Measurements from ENCODE around the gene DDN. TPM values are rescaled to one million over a fixed set of nuclear protein-coding genes. Genes with fewer than 3 reads are reported as not detected.

Gene DDN
- polyA plus RNA-seq, 1 of the 3 experiments (the other 2 are of a cell fraction): 0.20 TPM

- TF ChIP-seq CTCF (IDR thresholded peaks at IDR 0.05) (peak; percentile 61), NFIC (IDR thresholded peaks at IDR 0.05; ENCODE audit: borderline replicate concordance) (no peak), JUND (IDR thresholded peaks at IDR 0.05) (no peak), SMC3 (IDR thresholded peaks at IDR 0.05; ENCODE audit: low read depth, low read length) (peak; percentile 37), RAD21 (IDR thresholded peaks at IDR 0.05; ENCODE audit: low read length) (peak; percentile 39), EZH2phosphoT487 (IDR thresholded peaks at IDR 0.05; ENCODE audit: borderline replicate concordance, low read depth) (no peak), USF2 (IDR thresholded peaks at IDR 0.05; ENCODE audit: borderline replicate concordance, low read depth, low read length) (no peak), MXI1 (IDR thresholded peaks at IDR 0.05; ENCODE audit: low read depth, low read length) (no peak)
- H3K79me2 ChIP-seq (ENCODE audit: insufficient read depth): no peaks in the 10 kb centered on the region
- peak; percentile 82 for DNase-seq
- ChIA-PET POLR2A (interaction anchor here (0.6 kb wide), 1 partner anchor 51 kb away, joined by 3 read pairs; no protein-coding TSS in a partner anchor), CTCF (interaction anchor here (0.6 to 33.0 kb wide), 21 partner anchors 9 to 181 kb away, joined by 3 to 935 read pairs (median 5); partner anchors contain the start of genes DDX23, PRKAG1, RND1 and WNT1)
- H2AFZ ChIP-seq (ENCODE audit: low read depth): no peak overlapping the region
- H3F3A ChIP-seq (replicated peaks; ENCODE audit: insufficient read depth): peaks cover 10% of the 10 kb centered on the region
- peak overlapping the region; percentile 23 to 44; a peak in 3 of 4 replicates for H3K4me3 ChIP-seq (ENCODE audit: low read depth in 2 of 2, low read length in 1 of 2)
- peaks cover 5 to 8% of the 10 kb centered on the region in 2 experiments for H3K36me3 ChIP-seq (replicated peaks in 1 of 2; ENCODE audit: control insufficient read depth in 1 of 2, insufficient read depth in 2 of 2, low read length in 1 of 2)
- 57% methylated on average over 43 of the region's 71 CpGs for WGBS (ENCODE audit: low lambda C conversion rate)
- peaks cover 11 to 19% of the 10 kb centered on the region in 2 experiments; a peak in 3 of 4 replicates for H3K4me1 ChIP-seq (ENCODE audit: control insufficient read depth in 1 of 2, insufficient read depth in 2 of 2, low read depth in 1 of 2, low read length in 1 of 2)
- H3K9me3 ChIP-seq: no peaks in the 10 kb centered on the region
- H3K27me3 ChIP-seq (ENCODE audit: insufficient read depth): no peaks in the 10 kb centered on the region
- H3K27ac ChIP-seq (ENCODE audit: low read depth in 2 of 2, low read length in 1 of 2): no peak overlapping the region
- no peaks in the 10 kb centered on the region for H4K20me1 ChIP-seq (ENCODE audit: insufficient read depth)
- no peak overlapping the region for H3K9ac ChIP-seq
- no peak overlapping the region for H3K4me2 ChIP-seq
- H3K9me2 ChIP-seq: no peaks in the 10 kb centered on the region
Observed at GRCh38 chr12:48996794-48997718, 2.1 kb downstream of the DDN start.

- Histone ChIP-seq H3K27me3 (ENCODE audit: insufficient read depth) (no peaks in the 10 kb centered on the region; the same call in 1 of the 2 replicates), H3K9ac (no peak overlapping the region), H3K4me1 (ENCODE audit: control insufficient read depth in 1 of 2, insufficient read depth in 2 of 2, low read depth in 1 of 2, low read length in 1 of 2) (peaks cover 9 to 17% of the 10 kb centered on the region in 2 experiments; a peak in 3 of 4 replicates), H3K4me2 (peak overlapping the region; percentile 53), H3K36me3 (replicated peaks in 1 of 2; ENCODE audit: control insufficient read depth in 1 of 2, insufficient read depth in 2 of 2, low read length in 1 of 2) (no peaks in the 10 kb centered on the region), H3K4me3 (ENCODE audit: low read depth in 2 of 2, low read length in 1 of 2) (peak overlapping the region; percentile 1 to 41; a peak in 1 of 4 replicates), H2AFZ (ENCODE audit: low read depth) (peak overlapping the region; percentile 52; the same call in 1 of the 2 replicates), H3F3A (replicated peaks; ENCODE audit: insufficient read depth) (peaks cover 10% of the 10 kb centered on the region), H3K27ac (ENCODE audit: low read depth in 2 of 2, low read length in 1 of 2) (no peak overlapping the region), H3K9me3 (no peaks in the 10 kb centered on the region), H4K20me1 (ENCODE audit: insufficient read depth) (no peaks in the 10 kb centered on the region), H3K9me2 (no peaks in the 10 kb centered on the region), H3K79me2 (ENCODE audit: insufficient read depth) (no peaks in the 10 kb centered on the region)
- ChIA-PET CTCF (interaction anchor here (0.6 to 33.0 kb wide), 17 partner anchors 18 to 168 kb away, joined by 3 to 935 read pairs (median 4); partner anchors contain the start of genes ARF3, DDX23, FKBP11 and PRKAG1), POLR2A (no interaction called here)
- TF ChIP-seq EP300 (IDR thresholded peaks at IDR 0.05; ENCODE audit: borderline replicate concordance in 1 of 2, low read depth in 1 of 2, low read length in 1 of 2): no peak
- TF ChIP-seq SIN3A (IDR thresholded peaks at IDR 0.05; ENCODE audit: borderline replicate concordance, low read depth, low read length): no peak
- TF ChIP-seq PBX3 (IDR thresholded peaks at IDR 0.05): peak; percentile 72
- peak; percentile 86 for TF ChIP-seq RAD21 (IDR thresholded peaks at IDR 0.05; ENCODE audit: low read length)
- TF ChIP-seq FOXM1 (IDR thresholded peaks at IDR 0.05; ENCODE audit: low read depth): no peak
- TF ChIP-seq NRF1 (IDR thresholded peaks at IDR 0.05; ENCODE audit: low read depth, low read length): 0 out of 2 replicates have a peak, but pooled peaks have one; percentile 36
- peak; percentile 70 for TF ChIP-seq CTCF (IDR thresholded peaks at IDR 0.05)
- TF ChIP-seq MAX (IDR thresholded peaks at IDR 0.05; ENCODE audit: low read depth): 0 out of 2 replicates have a peak, but pooled peaks have one; percentile 24
- TF ChIP-seq SMC3 (IDR thresholded peaks at IDR 0.05; ENCODE audit: low read depth, low read length): peak; percentile 60
- peak; percentile 98 for DNase-seq
- WGBS (ENCODE audit: low lambda C conversion rate): 24% methylated on average over 20 of the region's 32 CpGs
Observed at GRCh38 chr12:48995086-48995879, 3.9 kb downstream of the DDN start.
